LNCAP (cell line): ENCODE results near the gene PEPD.

ENCODE experiments used
- CTCF ChIP-seq: fragments of 450-650 bp; IDR thresholded peaks from 2 replicates; pipeline ENCODE4 v1.5.1; 2017; ENCODE audit warnings: mild to moderate bottlenecking

The PEPD gene

GRCh38 chr19:33505823-33506222 lies 15.8 kb downstream of the PEPD start:
- no peak for TF ChIP-seq CTCF

DNA sequence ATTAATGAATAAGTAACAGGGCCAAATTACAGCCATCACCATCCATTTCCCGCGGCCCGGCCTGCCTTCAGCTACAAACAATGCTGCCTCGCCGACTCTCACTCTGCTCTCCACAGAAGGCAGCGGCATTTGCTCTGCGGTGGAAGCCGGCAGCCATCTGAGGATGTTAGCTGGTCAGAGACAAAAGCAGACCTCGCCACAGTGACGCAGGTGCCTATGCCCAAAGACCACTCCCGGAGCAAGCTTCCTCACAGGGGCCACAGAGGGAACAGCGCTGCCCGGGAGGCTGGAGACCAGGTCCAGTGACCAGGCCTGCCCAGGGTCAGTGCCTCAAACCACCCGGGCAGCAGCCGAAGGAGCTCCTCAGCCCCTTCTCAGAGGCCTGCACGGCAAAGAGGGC lies 16.4 kb downstream of the PEPD start:
- TF ChIP-seq CTCF, result no peak

DNA sequence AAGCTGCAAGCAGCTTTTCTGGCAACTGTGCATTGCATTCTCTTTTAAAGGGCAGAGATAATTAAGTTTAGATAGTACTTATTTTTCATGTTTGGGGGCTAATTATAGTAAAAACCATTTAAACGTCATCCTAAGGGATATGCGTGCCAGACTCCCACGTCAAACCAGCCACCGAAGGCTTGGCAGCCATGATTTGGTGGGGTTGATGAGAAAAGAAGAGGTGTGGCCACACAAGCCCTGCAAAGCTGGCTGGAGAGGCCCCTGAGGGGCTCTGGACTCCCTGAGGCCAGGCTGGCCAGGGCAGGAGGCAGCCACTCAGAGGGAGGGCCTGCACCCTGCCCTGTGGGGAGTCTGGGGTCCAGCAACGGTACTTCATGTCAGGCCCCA lies 17.5 kb downstream of the PEPD start:
- no peak for TF ChIP-seq CTCF

DNA sequence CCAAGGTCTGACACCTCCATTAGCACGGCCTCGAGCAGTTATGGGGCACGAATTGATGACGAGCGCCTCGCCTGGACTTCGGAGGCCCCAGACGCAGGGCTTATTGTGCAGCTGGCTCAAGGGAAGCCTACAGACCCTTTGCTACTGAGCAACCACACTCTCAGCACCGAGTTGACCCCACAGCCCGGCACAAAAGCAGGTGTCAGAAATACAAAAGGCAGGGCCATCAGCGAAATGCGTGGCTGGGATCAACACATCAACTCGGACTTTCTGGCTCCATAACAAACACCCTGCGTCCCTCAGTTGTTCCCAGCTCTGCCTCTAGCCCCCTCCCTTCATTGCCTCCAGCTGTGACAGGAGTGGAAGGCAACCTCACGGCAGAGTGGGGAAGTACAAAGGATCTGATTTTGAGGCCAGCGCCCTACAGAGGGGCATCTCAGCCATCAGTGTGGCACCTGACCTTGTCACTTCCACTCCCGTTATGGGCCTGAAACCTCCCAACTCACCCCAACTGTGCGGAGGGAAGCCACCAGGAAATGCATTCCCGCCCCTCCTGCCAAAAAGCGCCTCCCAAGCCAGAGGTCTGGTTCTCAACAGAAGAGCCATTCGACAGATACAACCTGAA lies 18.0 kb downstream of the PEPD start:
- TF ChIP-seq CTCF, result no peak

GRCh38 chr19:33503030-33503429 lies 18.6 kb downstream of the PEPD start:
- no peak for TF ChIP-seq CTCF

DNA sequence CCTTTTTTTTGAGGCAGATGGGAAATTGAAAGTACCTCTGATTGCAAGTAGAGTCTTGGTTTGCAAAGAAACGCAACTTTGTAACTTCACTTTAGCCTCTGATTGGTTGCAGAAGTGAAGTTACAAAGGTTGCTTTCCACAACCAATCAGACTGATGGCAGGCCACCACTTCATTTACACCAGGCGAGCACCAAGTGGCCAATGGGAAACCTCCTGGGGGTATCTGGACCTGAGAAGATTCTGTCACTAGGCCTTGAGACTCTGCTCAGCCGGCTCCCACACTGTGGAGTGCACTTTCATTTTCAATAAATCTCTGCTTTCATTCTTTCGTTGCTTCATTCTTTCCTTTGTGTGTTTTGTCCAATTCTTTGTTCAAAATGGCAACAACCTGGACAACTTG lies 19.1 kb downstream of the PEPD start:
- no peak for TF ChIP-seq CTCF

- no peak for TF ChIP-seq CTCF
These were observed 19.8 kb downstream of the PEPD start for GRCh38 chr19:33501693-33502356.
